Retinal pigment epithelial cell (primary cell): ENCODE measurements around the gene BRIP1.
"Not testable (repeated sequence)": the region's sequence is repeated elsewhere in the genome, so short reads cannot be mapped to it uniquely, and the experiment has no call there.

Source experiments
- DNase-seq: peaks from one replicate; pipeline ENCODE4 v3.0.0-alpha.2; 2010; ENCODE audit warnings: low read depth
- H3K4me3 ChIP-seq: 2 replicates; pipeline ENCODE4 v1.5.1; 2011; ENCODE audit warnings: mild to moderate bottlenecking, low read length, control low read depth, moderate library complexity
- CTCF ChIP-seq: conservative IDR thresholded peaks from 2 replicates; pipeline ENCODE4 v1.5.1; 2011; ENCODE audit warnings: low read depth, low read length, control low read depth, inconsistent platforms

BRIP1 gene

GRCh38 chr17:61863801-61864126 lies 436 bp upstream of the BRIP1 start:
- no peak for TF ChIP-seq CTCF
- peak overlapping the region; percentile 87 for H3K4me3 ChIP-seq
- no peak for DNase-seq

- DNase-seq = no peak
- peak overlapping the region; percentile 87 for H3K4me3 ChIP-seq
These were observed 1.2 kb downstream of the BRIP1 start for GRCh38 chr17:61862105-61862574.

GRCh38 chr17:61860397-61860796 lies 2.9 kb downstream of the BRIP1 start:
- not testable (repeated sequence) for DNase-seq, H3K4me3 ChIP-seq

More at GRCh38 chr17:61862105-61862574, 1.2 kb downstream of the BRIP1 start:
- TF ChIP-seq CTCF = no peak

- TF ChIP-seq CTCF = no peak
- no peak overlapping the region for H3K4me3 ChIP-seq
- DNase-seq = no peak
These were observed 7.3 kb downstream of the BRIP1 start for GRCh38 chr17:61856035-61856434.

- DNase-seq = no peak
- no peak overlapping the region for H3K4me3 ChIP-seq
- no peak for TF ChIP-seq CTCF
These were observed 10.5 kb downstream of the BRIP1 start for GRCh38 chr17:61852857-61853256.

- no peak for DNase-seq
- TF ChIP-seq CTCF = no peak
- no peak overlapping the region for H3K4me3 ChIP-seq
These were observed 13.7 kb downstream of the BRIP1 start for GRCh38 chr17:61849674-61850073.

GRCh38 chr17:61848896-61849295 lies 14.4 kb downstream of the BRIP1 start:
- no peak for DNase-seq
- TF ChIP-seq CTCF = no peak
- H3K4me3 ChIP-seq = no peak overlapping the region

- no peak for TF ChIP-seq CTCF
- H3K4me3 ChIP-seq = no peak overlapping the region
- DNase-seq = no peak
These were observed 15.1 kb downstream of the BRIP1 start for GRCh38 chr17:61848247-61848646.
